Adrenal gland (tissue), 5 donors: ENCODE measurements around the gene PRPH2.

ENCODE experiments used
- POLR2A ChIP-seq, 2 donors: fragments of 450-650 bp; IDR thresholded peaks; one replicate each; pipeline ENCODE4 v1.6.1; 2017; ENCODE audit warnings: antibody characterized with exemption in 2 of 2, mild to moderate bottlenecking in 2 of 2, moderate library complexity in 1 of 2
- TF ChIP-seq, protein P1 (sequence below), 6 experiments: fragments of 450-650 bp in 4 of 6; fragments of 200-600 bp in 2 of 6; sonication (generic) in 1 of 6; IDR thresholded peaks; 1 replicate in 5 of 6; 2 replicates in 1 of 6; pipeline versions ENCODE4 v1.5.1 to v1.8.0; 2016 to 2021; ENCODE audit warnings: antibody characterized with exemption in 6 of 6, mild to moderate bottlenecking in 2 of 6, moderate library complexity in 1 of 6
- donor health status: DM: no; HTN: no; CAD: no.

DNA sequence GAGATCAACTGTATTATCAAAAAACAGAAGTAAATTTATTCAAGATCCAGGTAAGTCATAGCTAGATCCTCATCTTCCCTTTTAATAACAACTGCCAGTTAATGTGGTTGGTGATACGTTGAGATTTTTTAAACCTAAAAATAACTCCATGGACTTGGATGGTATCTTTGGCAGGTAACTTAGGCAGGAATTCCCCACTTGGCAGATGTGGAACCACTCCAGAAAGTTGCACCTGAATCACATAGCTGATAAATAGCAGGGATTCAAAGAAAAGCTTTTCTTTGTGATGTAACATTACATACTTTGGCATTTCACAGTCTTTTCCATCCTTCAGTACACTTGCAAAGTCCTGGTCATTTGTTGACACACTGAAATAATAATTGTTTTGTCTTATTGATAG, 62.6 kb downstream of the PRPH2 start:
- TF ChIP-seq POLR2A (IDR thresholded peaks at IDR 0.05): no peak
- TF ChIP-seq, protein P1, sequence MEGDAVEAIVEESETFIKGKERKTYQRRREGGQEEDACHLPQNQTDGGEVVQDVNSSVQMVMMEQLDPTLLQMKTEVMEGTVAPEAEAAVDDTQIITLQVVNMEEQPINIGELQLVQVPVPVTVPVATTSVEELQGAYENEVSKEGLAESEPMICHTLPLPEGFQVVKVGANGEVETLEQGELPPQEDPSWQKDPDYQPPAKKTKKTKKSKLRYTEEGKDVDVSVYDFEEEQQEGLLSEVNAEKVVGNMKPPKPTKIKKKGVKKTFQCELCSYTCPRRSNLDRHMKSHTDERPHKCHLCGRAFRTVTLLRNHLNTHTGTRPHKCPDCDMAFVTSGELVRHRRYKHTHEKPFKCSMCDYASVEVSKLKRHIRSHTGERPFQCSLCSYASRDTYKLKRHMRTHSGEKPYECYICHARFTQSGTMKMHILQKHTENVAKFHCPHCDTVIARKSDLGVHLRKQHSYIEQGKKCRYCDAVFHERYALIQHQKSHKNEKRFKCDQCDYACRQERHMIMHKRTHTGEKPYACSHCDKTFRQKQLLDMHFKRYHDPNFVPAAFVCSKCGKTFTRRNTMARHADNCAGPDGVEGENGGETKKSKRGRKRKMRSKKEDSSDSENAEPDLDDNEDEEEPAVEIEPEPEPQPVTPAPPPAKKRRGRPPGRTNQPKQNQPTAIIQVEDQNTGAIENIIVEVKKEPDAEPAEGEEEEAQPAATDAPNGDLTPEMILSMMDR (IDR thresholded peaks at IDR 0.05): no peak
